IMR-90 (cell line): ENCODE data around the gene COG4. TPM values are rescaled to one million over a fixed set of nuclear protein-coding genes. Genes with fewer than 3 reads are reported as not detected.
A peak's percentile ranks its signal among the peaks of the same experiment; 100 is the strongest.

ENCODE experiments used
- ATAC-seq: fragments of 200-7000 bp; cut with Tn5 transposase; 2 replicates; pipeline ENCODE4 v1.9.1; 2020; ENCODE audit warnings: low read depth, mild to moderate bottlenecking, moderate library complexity
- BruUV-seq: library from RNA; stranded (reverse); fragments of 400-500 nt; replicated peaks from 2 replicates; lab custom pipeline; 2021; lab: Mats Ljungman, UMichigan
- CTCF ChIA-PET: fragments of 300-600 bp; formaldehyde crosslinking; extraction: SDS; loops from one replicate; lab custom pipeline; 2021; ENCODE audit warnings: antibody characterized with exemption; lab: Yijun Ruan, JAX
- POLR2A ChIA-PET: fragments of 300-600 bp; sonication (Branson Sonifier 250); formaldehyde crosslinking; loops from one replicate; lab custom pipeline; 2022; ENCODE audit warnings: antibody characterized with exemption; ENCODE audit not compliant: unreplicated experiment; lab: Charles Lee
- DNase-seq: peaks from one replicate; pipeline ENCODE4 v3.0.0; 2013
- H2AFZ ChIP-seq: replicated peaks from 2 replicates; pipeline ENCODE3; 2013; ENCODE audit warnings: low read length, mild to moderate bottlenecking; ENCODE audit not compliant: poor library complexity
- H2AK5ac ChIP-seq: 2 replicates; pipeline ENCODE4 v1.6.1; 2013; ENCODE audit warnings: low read depth, low read length, inconsistent platforms
- H2AK9ac ChIP-seq: replicated peaks from 2 replicates; pipeline ENCODE3; 2013; ENCODE audit warnings: mild to moderate bottlenecking, low read depth, low read length, moderate library complexity; ENCODE audit not compliant: poor library complexity
- H2BK120ac ChIP-seq: 2 replicates; pipeline ENCODE4 v1.6.1; 2013; ENCODE audit warnings: low read depth, low read length, inconsistent platforms
- H2BK15ac ChIP-seq: 3 replicates; pipeline ENCODE4 v1.6.1; 2013; ENCODE audit warnings: low read depth, low read length, inconsistent platforms
- H2BK20ac ChIP-seq: 2 replicates; pipeline ENCODE4 v1.6.1; 2013; ENCODE audit warnings: low read depth, mild to moderate bottlenecking, inconsistent platforms, low read length, moderate library complexity
- H2BK5ac ChIP-seq: 2 replicates; pipeline ENCODE4 v1.6.1; 2013; ENCODE audit warnings: mild to moderate bottlenecking, low read depth, low read length, inconsistent platforms; ENCODE audit not compliant: poor library complexity, severe bottlenecking
- H3K14ac ChIP-seq: replicated peaks from 2 replicates; pipeline ENCODE4 v1.6.1; 2013; ENCODE audit warnings: low read depth, low read length, inconsistent platforms
- H3K18ac ChIP-seq: 2 replicates; pipeline ENCODE4 v1.6.1; 2013; ENCODE audit warnings: low read depth, low read length, control low read depth
- H3K23ac ChIP-seq: 2 replicates; pipeline ENCODE4 v1.6.1; 2013; ENCODE audit warnings: low read depth, low read length, inconsistent platforms
- H3K27ac ChIP-seq: 2 replicates; pipeline ENCODE4 v1.5.1; 2013; ENCODE audit warnings: mild to moderate bottlenecking, control low read depth, low read length; ENCODE audit not compliant: insufficient read depth
- H3K27me3 ChIP-seq: 2 replicates; pipeline ENCODE4 v1.6.1; 2013; ENCODE audit warnings: low read length; ENCODE audit not compliant: control insufficient read depth, insufficient read depth
- H3K36me3 ChIP-seq: 2 replicates; pipeline ENCODE4 v1.6.1; 2013; ENCODE audit warnings: low read length, mixed read lengths; ENCODE audit not compliant: control insufficient read depth, insufficient read depth
- H3K4ac ChIP-seq: 2 replicates; pipeline ENCODE4 v1.6.1; 2013; ENCODE audit warnings: low read depth, low read length, inconsistent platforms
- H3K4me1 ChIP-seq: 2 replicates; pipeline ENCODE4 v1.6.1; 2013; ENCODE audit warnings: low read length, mixed read lengths; ENCODE audit not compliant: control insufficient read depth, insufficient read depth
- H3K4me2 ChIP-seq: 2 replicates; pipeline ENCODE4 v1.6.1; 2013; ENCODE audit warnings: low read depth, mild to moderate bottlenecking, control low read depth, low read length, moderate library complexity
- H3K4me3 ChIP-seq: 2 replicates; pipeline ENCODE4 v1.5.1; 2013; ENCODE audit warnings: low read depth, mild to moderate bottlenecking, control low read depth, low read length, moderate library complexity; ENCODE audit not compliant: insufficient read depth
- H3K56ac ChIP-seq: 2 replicates; pipeline ENCODE4 v1.6.1; 2013; ENCODE audit warnings: low read length, inconsistent platforms; ENCODE audit not compliant: insufficient read depth; ENCODE audit errors: extremely low read depth
- H3K79me1 ChIP-seq, 2 experiments: 2 replicates each; pipeline ENCODE4 v1.6.1; 2013; ENCODE audit warnings: low read length in 2 of 2, inconsistent platforms in 1 of 2, low read depth in 1 of 2
- H3K9ac ChIP-seq: 2 replicates; pipeline ENCODE4 v1.6.1; 2013; ENCODE audit warnings: low read depth, low read length, control low read depth
- H3K9me1 ChIP-seq: 2 replicates; pipeline ENCODE4 v1.6.1; 2013; ENCODE audit warnings: low read length, inconsistent platforms; ENCODE audit not compliant: insufficient read depth
- H3K9me3 ChIP-seq: 2 replicates; pipeline ENCODE4 v1.6.1; 2013; ENCODE audit warnings: low read length; ENCODE audit not compliant: control insufficient read depth, insufficient read depth
- H4K20me1 ChIP-seq: 2 replicates; pipeline ENCODE4 v1.6.1; 2013; ENCODE audit warnings: low read length, inconsistent platforms; ENCODE audit not compliant: insufficient read depth
- H4K5ac ChIP-seq: 2 replicates; pipeline ENCODE4 v1.6.1; 2013; ENCODE audit warnings: mild to moderate bottlenecking, low read depth, low read length, control low read depth
- H4K8ac ChIP-seq, 2 experiments: 2 replicates each; pipeline ENCODE4 v1.6.1; 2013; ENCODE audit warnings: low read depth in 2 of 2, low read length in 2 of 2, control low read depth in 1 of 2, inconsistent platforms in 1 of 2
- H4K91ac ChIP-seq: 2 replicates; pipeline ENCODE4 v1.6.1; 2013; ENCODE audit warnings: low read depth, low read length, inconsistent platforms; ENCODE audit not compliant: insufficient read depth
- CEBPB ChIP-seq: IDR thresholded peaks from 2 replicates; pipeline ENCODE4 v1.6.1; 2012; ENCODE audit warnings: low read depth, low read length, improper control_type of control experiment
- WGBS, 2 experiments: methylation state at CpG; one replicate each; pipeline versions ENCODE4 v1.1.5 to v1.1.7; 2013; ENCODE audit warnings: missing lambda C conversion rate in 2 of 2; ENCODE audit not compliant: insufficient read length in 1 of 2; ENCODE audit errors: extremely low coverage in 2 of 2; 5-methylcytosine and 5-hydroxymethylcytosine counted together
- dilution Hi-C: fragments of 300-500 bp; cut with HindIII; formaldehyde crosslinking; loops from one replicate; pipeline ENCODE4 v1.14.3; 2018; ENCODE audit warnings: low sequenced_read_pairs; ENCODE audit not compliant: unreplicated experiment
- in situ Hi-C: fragments of 300-500 bp; cut with MboI; formaldehyde crosslinking; loops from 3 replicates; pipeline ENCODE4 v1.14.3; 2019; ENCODE audit warnings: low sequenced_read_pairs, inconsistent platforms, mixed read lengths
- intact Hi-C: fragments of 100-400 bp; cut with micrococcal nuclease; formaldehyde crosslinking; loops from 2 replicates; pipeline ENCODE4 v1.10.0; 2022
- polyA plus RNA-seq, 3 experiments: library from polyadenylated mRNA; depleted of rRNA; stranded (reverse); fragments of >200 nt; gene quantifications; 2 replicates each; pipeline ENCODE4 v1.2.3, GENCODE V29; 2012; ENCODE audit warnings: low replicate concordance in 1 of 3
- total RNA-seq: library from RNA; depleted of rRNA; stranded (reverse); fragments of >200 nt; gene quantifications from 2 replicates; pipeline ENCODE4 v1.2.3, GENCODE V29; 2012
- TF ChIP-seq, protein P1 (sequence below): conservative IDR thresholded peaks from 2 replicates; pipeline ENCODE4 v1.5.1; 2012; ENCODE audit warnings: mild to moderate bottlenecking, low read depth, low read length, improper control_type of control experiment

Gene COG4
- total and polyA plus RNA-seq, 2 of the 4 experiments (the other 2 are of a cell fraction): 47.5 to 96.1 TPM

DNA sequence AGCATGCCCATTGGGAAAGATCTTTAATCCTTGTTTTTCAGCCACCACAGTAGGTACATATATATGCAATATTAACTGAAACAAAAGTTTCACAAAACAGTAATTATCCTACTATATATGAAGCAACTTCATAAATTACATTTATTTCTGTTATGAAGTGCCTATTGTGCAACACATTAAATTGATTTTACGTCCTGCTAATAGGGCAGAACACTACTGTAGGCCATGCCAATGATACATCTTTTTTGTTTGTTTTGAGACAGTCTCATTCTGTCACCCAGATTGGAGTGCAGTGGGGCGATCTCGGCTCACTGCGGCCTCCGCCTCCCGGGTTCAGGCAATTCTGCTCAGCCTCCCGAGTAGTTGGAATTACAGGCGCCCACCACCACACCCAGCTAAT is 29.3 kb upstream of the COG4 start:
- H4K91ac ChIP-seq: no peak overlapping the region
- WGBS, 2 experiments: no CpG with 5 or more reads among the region's 8 CpGs
- no peak overlapping the region for H2AFZ ChIP-seq
- H3K4me2 ChIP-seq: no peak overlapping the region
- H3K36me3 ChIP-seq: peaks cover 53% of the 10 kb centered on the region
- CTCF ChIA-PET: interaction anchor here (0.6 kb wide), 2 partner anchors 20 to 1132 kb away, joined by 3 to 5 read pairs; no protein-coding TSS in a partner anchor
- H3K4ac ChIP-seq: peak overlapping the region; percentile 68
- peak overlapping the region; percentile 21; the same call in 1 of the 2 replicates for H2AK5ac ChIP-seq
- TF ChIP-seq, protein P1, sequence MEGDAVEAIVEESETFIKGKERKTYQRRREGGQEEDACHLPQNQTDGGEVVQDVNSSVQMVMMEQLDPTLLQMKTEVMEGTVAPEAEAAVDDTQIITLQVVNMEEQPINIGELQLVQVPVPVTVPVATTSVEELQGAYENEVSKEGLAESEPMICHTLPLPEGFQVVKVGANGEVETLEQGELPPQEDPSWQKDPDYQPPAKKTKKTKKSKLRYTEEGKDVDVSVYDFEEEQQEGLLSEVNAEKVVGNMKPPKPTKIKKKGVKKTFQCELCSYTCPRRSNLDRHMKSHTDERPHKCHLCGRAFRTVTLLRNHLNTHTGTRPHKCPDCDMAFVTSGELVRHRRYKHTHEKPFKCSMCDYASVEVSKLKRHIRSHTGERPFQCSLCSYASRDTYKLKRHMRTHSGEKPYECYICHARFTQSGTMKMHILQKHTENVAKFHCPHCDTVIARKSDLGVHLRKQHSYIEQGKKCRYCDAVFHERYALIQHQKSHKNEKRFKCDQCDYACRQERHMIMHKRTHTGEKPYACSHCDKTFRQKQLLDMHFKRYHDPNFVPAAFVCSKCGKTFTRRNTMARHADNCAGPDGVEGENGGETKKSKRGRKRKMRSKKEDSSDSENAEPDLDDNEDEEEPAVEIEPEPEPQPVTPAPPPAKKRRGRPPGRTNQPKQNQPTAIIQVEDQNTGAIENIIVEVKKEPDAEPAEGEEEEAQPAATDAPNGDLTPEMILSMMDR: no peak
- peak; percentile 90 for TF ChIP-seq CEBPB
- H3K23ac ChIP-seq: peak overlapping the region; percentile 59; the same call in 1 of the 2 replicates
- no peak overlapping the region for H3K56ac ChIP-seq
- H3K4me3 ChIP-seq: no peak overlapping the region
- peak overlapping the region; percentile 74 for H2BK5ac ChIP-seq
- H3K9ac ChIP-seq: no peak overlapping the region
- H3K4me1 ChIP-seq: peaks cover 27% of the 10 kb centered on the region
- H2BK120ac ChIP-seq: peak overlapping the region; percentile 45; the same call in 1 of the 2 replicates
- H3K79me1 ChIP-seq: peaks cover 50 to 86% of the 10 kb centered on the region in 2 experiments
- H2BK20ac ChIP-seq: peak overlapping the region; percentile 42; the same call in 1 of the 2 replicates
- H2BK15ac ChIP-seq: no peak overlapping the region
- H3K18ac ChIP-seq: no peak overlapping the region
- peak overlapping the region; percentile 91 for H3K27ac ChIP-seq
- H4K20me1 ChIP-seq: peaks cover 57% of the 10 kb centered on the region
- intact Hi-C loops: loop anchor here (2.0 to 10.0 kb wide), 2 partner anchors 100 to 222 kb away; no protein-coding TSS in a partner anchor
- peak overlapping the region; percentile 50 for H3K14ac ChIP-seq
- H3K9me3 ChIP-seq: no peaks in the 10 kb centered on the region
- dilution Hi-C loops: no loop called here
- POLR2A ChIA-PET: no interaction called here
- ATAC-seq: no peak
- H4K5ac ChIP-seq: no peak overlapping the region
- H2AK9ac ChIP-seq: no peak overlapping the region
- H3K9me1 ChIP-seq: peaks cover 40% of the 10 kb centered on the region
- no TSS peak for BruUV-seq
- in situ Hi-C loops: no loop called here
- H4K8ac ChIP-seq: no peak overlapping the region
- no peak for DNase-seq
- H3K27me3 ChIP-seq: no peaks in the 10 kb centered on the region
